K562 (cell line): Measurements from ENCODE around the gene KCNK6. TPM values are rescaled to one million over a fixed set of nuclear protein-coding genes. Genes with fewer than 3 reads are reported as not detected.

Experiments
- CBFA2T2 ChIP-seq: fragments of 450-650 bp; conservative IDR thresholded peaks from 2 replicates; pipeline ENCODE4 v1.6.1; 2017; ENCODE audit warnings: mild to moderate bottlenecking
- CTBP1 ChIP-seq: fragments of 450-650 bp; IDR thresholded peaks from 2 replicates; pipeline ENCODE4 v1.6.1; 2016; ENCODE audit warnings: borderline replicate concordance
- HDAC1 ChIP-seq, 2 experiments: fragments of 450-650 bp; IDR thresholded peaks; 2 replicates each; pipeline ENCODE4 v1.6.1; 2016 to 2017; ENCODE audit warnings: inconsistent platforms in 1 of 2, mild to moderate bottlenecking in 1 of 2, moderate library complexity in 1 of 2
- HNRNPK ChIP-seq: fragments of 200-400 bp; formaldehyde crosslinking; IDR thresholded peaks from one replicate; pipeline ENCODE4 v1.6.1; 2018; ENCODE audit warnings: mild to moderate bottlenecking, low read depth, low read length; ENCODE audit not compliant: poor library complexity, severe bottlenecking
- KDM4B ChIP-seq, 2 experiments: fragments of 450-650 bp in 1 of 2; sonication (generic) in 1 of 2; IDR thresholded peaks; 2 replicates each; pipeline ENCODE4 v1.6.1; 2016 to 2017; ENCODE audit warnings: borderline replicate concordance in 2 of 2, antibody characterized with exemption in 1 of 2, low read depth in 1 of 2, mild to moderate bottlenecking in 1 of 2
- MAZ ChIP-seq, 2 experiments: fragments of 450-650 bp in 1 of 2; sonication (generic) in 1 of 2; formaldehyde crosslinking; IDR thresholded peaks in 1 of 2; conservative IDR thresholded peaks in 1 of 2; 2 replicates each; pipeline versions ENCODE4 v1.4.0 to v1.5.0; 2020; ENCODE audit warnings: mild to moderate bottlenecking in 1 of 2, missing genetic modification reagents in 1 of 2
- RBFOX2 ChIP-seq: fragments of 200-400 bp; formaldehyde crosslinking; IDR thresholded peaks from 2 replicates; pipeline ENCODE4 v1.6.1; 2017; ENCODE audit warnings: low read depth, mild to moderate bottlenecking, low read length, moderate library complexity
- YY1 ChIP-seq, 3 experiments: IDR thresholded peaks; 2 replicates each; pipeline ENCODE4 v1.6.1; 2011; ENCODE audit warnings: low read length in 2 of 3, mild to moderate bottlenecking in 2 of 3, moderate library complexity in 2 of 3, borderline replicate concordance in 1 of 3, control low read depth in 1 of 3, low read depth in 1 of 3; ENCODE audit not compliant: insufficient read depth in 3 of 3, insufficient replicate concordance in 2 of 3, control insufficient read depth in 1 of 3, insufficient read length in 1 of 3; ENCODE audit errors: extremely low read depth in 1 of 3
- ZBTB11 ChIP-seq, 3 experiments: fragments of 200-800 bp in 1 of 3; fragments of 250-450 bp in 1 of 3; fragments of 450-650 bp in 1 of 3; sonication (Bioruptor Pico) in 1 of 3; sonication (Bioruptor generic) in 1 of 3; formaldehyde crosslinking in 1 of 3; IDR thresholded peaks; 2 replicates each; pipeline versions ENCODE4 v1.6.1 to v1.8.0; 2016 to 2022; ENCODE audit warnings: mild to moderate bottlenecking in 2 of 3, missing genetic modification characterization in 2 of 3, missing compliant biosample characterization in 1 of 3, moderate library complexity in 1 of 3
- ZBTB7A ChIP-seq: IDR thresholded peaks from 2 replicates; pipeline ENCODE4 v1.6.1; 2011; ENCODE audit warnings: low read depth, mild to moderate bottlenecking, low read length, moderate library complexity, borderline replicate concordance; ENCODE audit not compliant: control insufficient read depth
- ZNF311 ChIP-seq: fragments of 250-450 bp; sonication (Bioruptor Pico); IDR thresholded peaks from 2 replicates; pipeline ENCODE4 v1.4.0; 2020; ENCODE audit warnings: mild to moderate bottlenecking, moderate library complexity
- ZNF384 ChIP-seq: IDR thresholded peaks from 2 replicates; pipeline ENCODE4 v1.6.1; 2012; ENCODE audit warnings: low read depth, low read length, improper control_type of control experiment
- ZNF431 ChIP-seq: sonication (generic); formaldehyde crosslinking; IDR thresholded peaks from 2 replicates; pipeline ENCODE4 v1.8.0; 2022; ENCODE audit warnings: mild to moderate bottlenecking, missing genetic modification reagents
- polyA plus RNA-seq, 8 experiments: library from polyadenylated mRNA; depleted of rRNA in 4 of 8; stranded (reverse) in 5 of 8; unstranded in 3 of 8; fragments of >200 nt; fragmentation: Nextera tagmentation in 2 of 8; fragmentation: Illumina TruSeq in 1 of 8; extraction: Ambion mirVana in 2 of 8; extraction: Trizol in 1 of 8; gene quantifications; 2 replicates each; pipeline versions ENCODE4 v1.2.1 to v1.2.3, GENCODE V29; 2011 to 2014; ENCODE audit warnings: inconsistent platforms in 1 of 8, missing spikeins in 1 of 8
- total RNA-seq, 7 experiments: library from RNA; depleted of rRNA in 6 of 7; stranded (reverse); fragments of >200 nt in 6 of 7; fragmentation: Illumina TruSeq in 2 of 7; extraction: Trizol in 2 of 7; gene quantifications; 2 replicates each; pipeline versions ENCODE4 v1.2.1 to v1.2.3, GENCODE V29; 2011 to 2021; ENCODE audit warnings: low replicate concordance in 1 of 7
- TF ChIP-seq, protein P1 (sequence below), 2 experiments: fragments of 150-350 bp in 1 of 2; IDR thresholded peaks; 2 replicates each; pipeline ENCODE4 v1.6.1; 2012 to 2016; ENCODE audit warnings: low read depth in 2 of 2, low read length in 2 of 2, mild to moderate bottlenecking in 1 of 2, moderate library complexity in 1 of 2

Gene KCNK6
- total and polyA plus RNA-seq, 9 of the 15 experiments (the other 6 are each of a cell fraction or from before 2014, with no cell fraction given), result 0.05 to 0.42 (median 0.15) TPM

DNA sequence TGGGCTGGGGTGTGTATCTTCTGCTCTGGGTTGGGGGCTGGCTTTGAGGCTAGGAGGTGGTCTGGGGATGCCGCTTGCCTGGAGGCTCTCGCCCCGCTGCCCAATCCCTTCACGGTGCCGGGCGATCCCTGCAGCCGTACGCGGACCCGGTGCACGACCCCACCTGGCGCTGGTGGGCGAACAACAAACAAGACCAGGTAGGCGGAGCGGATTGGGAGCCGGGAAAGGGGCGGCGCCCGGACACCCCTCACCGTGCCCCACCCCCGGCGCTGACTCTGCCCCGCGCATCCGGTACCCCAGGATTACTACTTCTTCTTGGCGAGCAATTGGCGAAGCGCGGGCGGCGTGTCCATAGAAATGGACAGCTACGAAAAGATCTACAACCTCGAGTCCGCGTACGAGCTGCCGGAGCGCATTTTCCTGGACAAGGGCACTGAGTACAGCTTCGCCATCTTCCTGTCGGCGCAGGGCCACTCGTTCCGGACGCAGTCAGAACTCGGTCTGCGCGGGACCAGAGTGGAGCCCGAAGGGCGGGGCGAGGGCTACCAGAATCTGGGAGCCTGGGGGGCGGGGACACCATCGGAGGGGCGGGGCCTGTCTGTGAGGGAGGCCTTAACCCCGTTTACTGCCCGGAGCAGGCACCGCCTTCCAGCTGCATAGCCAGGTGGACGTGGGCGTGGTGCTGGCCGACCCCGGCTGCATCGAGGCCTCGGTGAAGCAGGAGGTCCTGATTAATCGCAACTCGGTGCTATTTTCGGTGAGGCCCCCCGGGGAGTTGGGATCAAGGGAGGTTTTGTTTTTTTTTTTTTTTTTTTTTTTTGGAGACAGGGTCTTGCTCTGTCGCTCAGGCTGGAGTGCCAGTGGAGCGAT, 42.7 kb downstream of the KCNK6 start (continued):
- TF ChIP-seq ZBTB7A, result peak; percentile 79
- TF ChIP-seq CBFA2T2, result peak; percentile 50
- peak in 1 of 3 experiments; percentile 49 for TF ChIP-seq YY1 (IDR thresholded peaks at IDR 0.05; ENCODE audit: borderline replicate concordance in 1 of 3, control insufficient read depth in 1 of 3, extremely low read depth in 1 of 3, insufficient read depth in 3 of 3, insufficient read length in 1 of 3, insufficient replicate concordance in 2 of 3, low read depth in 1 of 3, low read length in 2 of 3)
- peak in 1 of 2 experiments; percentile 68; a peak in 1 of 4 replicates for TF ChIP-seq HDAC1 (IDR thresholded peaks at IDR 0.05)
- TF ChIP-seq CTBP1, result peak; percentile 31; the same call in 1 of the 2 replicates
- TF ChIP-seq ZBTB11 (CRISPR knock-in tag; IDR thresholded peaks at IDR 0.05), result 0 out of 6 replicates have a peak, but pooled peaks of 1 of the 3 experiments have one; percentile 30
- 0 out of 2 replicates have a peak, but pooled peaks have one; percentile 41 for TF ChIP-seq ZNF431 (CRISPR knock-in tag)
- peak; percentile 66 for TF ChIP-seq RBFOX2
- 0 out of 2 replicates have a peak, but pooled peaks have one; percentile 19 for TF ChIP-seq ZNF384
- no peak for TF ChIP-seq ZNF311 (CRISPR knock-in tag)
- TF ChIP-seq, protein P1, sequence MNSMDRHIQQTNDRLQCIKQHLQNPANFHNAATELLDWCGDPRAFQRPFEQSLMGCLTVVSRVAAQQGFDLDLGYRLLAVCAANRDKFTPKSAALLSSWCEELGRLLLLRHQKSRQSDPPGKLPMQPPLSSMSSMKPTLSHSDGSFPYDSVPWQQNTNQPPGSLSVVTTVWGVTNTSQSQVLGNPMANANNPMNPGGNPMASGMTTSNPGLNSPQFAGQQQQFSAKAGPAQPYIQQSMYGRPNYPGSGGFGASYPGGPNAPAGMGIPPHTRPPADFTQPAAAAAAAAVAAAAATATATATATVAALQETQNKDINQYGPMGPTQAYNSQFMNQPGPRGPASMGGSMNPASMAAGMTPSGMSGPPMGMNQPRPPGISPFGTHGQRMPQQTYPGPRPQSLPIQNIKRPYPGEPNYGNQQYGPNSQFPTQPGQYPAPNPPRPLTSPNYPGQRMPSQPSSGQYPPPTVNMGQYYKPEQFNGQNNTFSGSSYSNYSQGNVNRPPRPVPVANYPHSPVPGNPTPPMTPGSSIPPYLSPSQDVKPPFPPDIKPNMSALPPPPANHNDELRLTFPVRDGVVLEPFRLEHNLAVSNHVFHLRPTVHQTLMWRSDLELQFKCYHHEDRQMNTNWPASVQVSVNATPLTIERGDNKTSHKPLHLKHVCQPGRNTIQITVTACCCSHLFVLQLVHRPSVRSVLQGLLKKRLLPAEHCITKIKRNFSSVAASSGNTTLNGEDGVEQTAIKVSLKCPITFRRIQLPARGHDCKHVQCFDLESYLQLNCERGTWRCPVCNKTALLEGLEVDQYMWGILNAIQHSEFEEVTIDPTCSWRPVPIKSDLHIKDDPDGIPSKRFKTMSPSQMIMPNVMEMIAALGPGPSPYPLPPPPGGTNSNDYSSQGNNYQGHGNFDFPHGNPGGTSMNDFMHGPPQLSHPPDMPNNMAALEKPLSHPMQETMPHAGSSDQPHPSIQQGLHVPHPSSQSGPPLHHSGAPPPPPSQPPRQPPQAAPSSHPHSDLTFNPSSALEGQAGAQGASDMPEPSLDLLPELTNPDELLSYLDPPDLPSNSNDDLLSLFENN (IDR thresholded peaks at IDR 0.05; ENCODE audit: low read depth in 2 of 2, low read length in 2 of 2), result 0 out of 4 replicates have a peak, but pooled peaks of 1 of the 2 experiments have one; percentile 11
- peak; percentile 57 to 83; a peak in 3 of 4 replicates for TF ChIP-seq MAZ (CRISPR knock-in tag; conservative IDR thresholded peaks at IDR 0.05 in 1 of 2, IDR thresholded peaks at IDR 0.05 in 1 of 2)
- TF ChIP-seq KDM4B (IDR thresholded peaks at IDR 0.05; ENCODE audit: borderline replicate concordance in 2 of 2, low read depth in 1 of 2), result 0 out of 4 replicates have a peak, but pooled peaks of 1 of the 2 experiments have one; percentile 18
- TF ChIP-seq HNRNPK, result no peak
